CD4-positive, alpha-beta T cell treated with Interleukin-6 for 4 hours (primary cell): ENCODE data around the gene ARR3.
"Not testable (repeated sequence)": the region's sequence is repeated elsewhere in the genome, so short reads cannot be mapped to it uniquely, and the experiment has no call there.

Experiments used
- DNase-seq: peaks from one replicate; pipeline ENCODE4 v3.0.0-alpha.2; 2020; ENCODE audit warnings: mixed read lengths

The ARR3 gene

DNA sequence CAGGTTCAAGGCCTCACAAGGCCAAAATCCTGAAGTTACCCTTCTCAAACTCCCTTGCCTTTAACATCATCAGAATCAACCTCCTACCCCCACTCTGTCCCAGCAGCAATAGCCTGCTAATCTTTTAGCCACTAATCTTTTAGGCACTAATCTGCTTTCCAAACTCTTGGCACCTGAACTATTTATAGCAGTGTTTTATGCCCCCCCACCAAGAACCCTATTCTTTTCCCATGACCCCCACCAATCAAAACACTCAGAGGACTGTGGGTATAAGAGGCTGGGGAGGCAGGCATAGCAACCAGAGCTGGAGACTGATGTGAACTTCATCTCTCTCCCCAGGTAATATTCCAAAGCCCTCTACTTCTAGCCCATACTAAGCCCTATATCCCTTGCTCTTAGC lies at the start of gene ARR3:
Gene ARR3 (plus strand): TSS at position 301 of the 400 bp plus-strand sequence. CDS start 1,052 bp downstream, outside the sequence.
- no peak for DNase-seq

DNA sequence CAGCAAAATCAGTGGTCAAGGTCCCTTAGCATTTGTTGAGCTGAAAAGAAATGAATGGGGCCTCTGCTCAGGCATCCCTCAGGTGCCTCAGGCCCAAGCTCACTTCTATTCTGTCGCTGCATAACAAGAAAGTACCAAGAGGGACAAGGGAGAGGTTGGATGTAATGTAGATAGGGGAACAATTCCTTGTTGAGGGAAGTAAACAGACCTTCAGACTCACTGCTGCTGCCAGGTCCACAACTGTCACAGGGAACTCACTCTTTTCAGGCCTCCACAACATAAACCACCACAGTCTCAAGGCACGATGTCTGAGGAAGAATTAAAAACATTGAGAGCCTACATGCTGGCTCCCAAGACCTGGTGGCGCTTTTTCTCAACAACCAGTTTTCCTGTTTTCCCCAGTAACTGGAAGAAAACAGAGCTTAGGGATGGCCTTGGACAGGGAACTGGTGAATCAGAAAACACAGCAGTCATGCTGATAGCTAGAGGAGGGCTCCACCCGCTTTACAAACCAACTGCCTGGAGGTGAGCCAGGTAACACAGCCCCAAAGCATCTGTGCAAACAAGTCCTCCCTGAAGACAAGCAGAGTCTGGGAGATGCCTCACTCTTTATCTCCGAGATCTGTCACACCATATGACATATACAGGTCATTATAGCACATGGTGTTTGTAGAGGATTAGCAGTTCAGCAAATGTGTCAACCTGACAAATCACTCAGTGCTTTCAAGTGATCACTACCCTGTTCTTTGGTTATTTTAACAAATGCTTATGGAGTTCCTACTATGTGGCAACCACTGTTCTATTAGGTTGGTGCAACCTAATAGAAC lies 48.0 kb upstream of the ARR3 start:
- DNase-seq, result no peak

GRCh38 chrX:70226048-70226447 lies 42.1 kb upstream of the ARR3 start:
- no peak for DNase-seq

DNA sequence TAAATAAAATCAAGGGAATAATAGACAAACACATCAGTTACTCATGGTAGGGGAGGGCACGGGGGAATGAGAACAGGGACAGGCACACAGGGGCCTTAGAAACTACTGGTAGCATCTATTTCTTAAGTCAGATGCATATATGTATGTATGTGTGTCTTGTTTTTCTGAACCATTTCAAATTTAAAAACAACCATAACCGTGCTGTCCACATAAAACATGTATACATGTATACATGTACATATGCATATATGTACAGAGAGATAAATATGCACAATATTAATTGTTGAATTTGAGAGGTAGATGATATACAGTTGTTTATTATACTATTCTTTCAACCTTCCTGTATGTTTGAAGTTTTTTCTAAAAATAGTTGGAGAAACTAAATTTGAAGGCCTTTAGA lies 41.4 kb upstream of the ARR3 start:
- DNase-seq, result no peak

- no peak for DNase-seq
Observed at GRCh38 chrX:70231666-70232065, 36.5 kb upstream of the ARR3 start.

GRCh38 chrX:70234355-70234754 lies 33.8 kb upstream of the ARR3 start, which contains the start of gene AWAT1:
AWAT1 (plus strand) TSS chrX:70234655; CDS start chrX:70234696, 41 bp downstream.
- DNase-seq, result no peak

- no peak for DNase-seq
Observed at GRCh38 chrX:70240751-70241150, 27.4 kb upstream of the ARR3 start.

- no peak for DNase-seq
Observed at GRCh38 chrX:70241501-70241900, 26.6 kb upstream of the ARR3 start.

DNA sequence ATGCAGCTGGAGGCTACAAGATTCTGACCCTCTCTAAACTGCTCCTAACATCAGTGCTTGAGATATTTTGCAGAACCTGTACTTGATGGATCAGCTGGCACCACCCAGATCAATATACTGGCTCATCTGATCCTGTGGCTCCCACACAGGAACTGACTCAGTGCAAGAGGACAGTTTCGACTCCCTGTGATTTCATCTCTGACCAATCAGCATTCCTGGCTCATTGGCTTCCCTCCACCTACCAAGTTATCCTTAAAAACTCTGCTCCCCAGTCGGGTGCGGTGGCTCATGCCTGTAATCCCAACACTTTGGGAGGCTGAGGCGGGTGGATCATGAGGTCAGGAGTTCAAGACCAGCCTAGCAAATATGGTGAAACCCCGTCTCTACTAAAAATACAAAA lies 24.5 kb upstream of the ARR3 start:
- not testable (repeated sequence) for DNase-seq

DNA sequence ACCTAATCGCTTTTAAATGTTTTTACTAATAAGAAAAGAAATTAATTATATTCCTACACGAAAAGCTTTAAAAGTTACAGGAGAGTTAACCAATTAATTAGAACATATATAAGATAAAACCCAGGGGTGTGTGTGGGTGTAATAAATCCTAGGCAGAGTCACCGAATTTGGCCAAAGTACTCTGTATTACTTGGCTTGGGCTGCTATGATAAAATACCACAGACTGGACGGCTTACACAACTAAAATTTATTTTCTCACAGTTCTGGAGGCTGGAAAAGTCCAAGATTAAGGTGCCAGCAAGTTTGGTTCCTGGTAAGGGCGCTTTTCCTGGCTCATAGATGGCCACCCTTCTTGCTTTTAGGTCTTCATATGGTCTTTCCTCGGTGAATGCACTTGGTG lies 23.3 kb upstream of the ARR3 start:
- DNase-seq, result no peak

DNA sequence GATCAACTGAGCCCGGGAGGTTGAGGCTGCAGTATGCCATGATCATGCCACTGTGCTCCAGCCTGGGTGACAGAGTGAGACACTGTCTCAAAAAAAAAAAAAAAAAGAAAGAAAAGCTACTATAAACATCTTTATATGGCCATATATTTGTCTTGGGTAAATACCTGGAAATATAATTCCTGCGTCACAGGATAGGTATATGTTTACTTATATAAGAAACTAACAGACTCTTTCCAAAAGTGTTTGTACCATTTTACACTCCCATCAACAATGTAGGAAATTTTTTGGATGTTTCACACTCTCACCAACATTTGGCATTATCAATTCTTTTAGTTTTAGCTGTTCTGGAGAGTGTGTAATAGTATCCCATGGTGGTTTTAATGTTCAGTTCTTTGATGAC lies 20.9 kb upstream of the ARR3 start:
- no peak for DNase-seq

- DNase-seq, result no peak
Observed at GRCh38 chrX:70252491-70252890, 15.6 kb upstream of the ARR3 start.

GRCh38 chrX:70253377-70254062 lies 14.6 kb upstream of the ARR3 start:
- DNase-seq, result no peak

DNA sequence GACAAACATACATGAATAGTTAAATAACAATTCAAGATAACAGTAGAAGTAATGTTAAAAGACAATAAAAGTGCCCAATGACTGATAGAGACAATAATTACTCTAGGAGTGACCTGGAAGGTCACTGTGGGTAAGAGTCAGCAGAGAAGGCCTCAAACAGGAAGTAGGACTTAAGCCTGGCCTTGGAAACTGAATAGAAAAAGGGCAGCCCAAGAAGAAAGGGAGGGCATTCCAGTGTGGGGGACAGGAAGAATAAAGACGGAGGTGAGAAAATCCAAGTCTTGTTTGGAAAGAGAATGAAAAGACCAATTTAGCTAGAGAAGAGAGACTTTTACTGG lies 14.1 kb upstream of the ARR3 start:
- DNase-seq, result no peak

DNA sequence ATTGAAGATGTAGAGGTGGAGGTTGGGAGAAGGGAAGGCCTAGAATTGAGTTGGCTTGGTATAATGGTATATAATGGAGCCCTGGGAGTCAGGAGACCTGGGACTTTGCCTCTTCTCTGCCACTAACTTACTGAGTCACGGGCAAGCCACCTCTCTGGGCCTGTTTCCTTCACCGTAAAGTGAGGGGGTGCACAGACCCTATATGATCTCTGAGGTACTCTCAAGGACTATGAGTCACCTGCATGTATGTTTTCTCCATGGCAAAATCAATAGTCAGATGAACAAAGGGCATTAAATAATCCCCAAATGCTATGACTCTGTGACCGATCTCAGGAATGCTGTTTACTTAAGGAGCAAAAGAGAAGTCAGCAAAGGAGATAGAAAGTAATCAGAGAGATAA lies 13.2 kb upstream of the ARR3 start:
- no peak for DNase-seq

DNA sequence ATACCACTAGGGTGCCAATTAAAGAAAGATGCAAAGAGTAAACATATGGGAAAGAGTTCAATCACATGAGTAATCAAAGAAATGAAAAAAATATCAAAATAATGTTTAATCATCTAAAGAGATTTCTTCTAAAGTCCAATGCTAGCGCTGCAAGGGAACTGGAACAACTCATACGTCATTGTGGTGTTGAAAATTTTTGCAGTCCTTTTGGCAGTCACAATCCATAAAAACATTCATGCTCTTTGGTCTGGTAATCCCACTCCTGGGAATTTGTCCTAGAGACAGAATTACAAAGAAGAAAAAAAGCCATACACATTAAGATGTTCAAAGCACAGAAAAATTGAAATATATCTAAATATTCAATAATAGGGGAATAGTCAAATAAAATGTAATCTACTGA lies 12.7 kb upstream of the ARR3 start:
- DNase-seq, result no peak

- no peak for DNase-seq
Observed at GRCh38 chrX:70257423-70258288, 10.5 kb upstream of the ARR3 start.

- no peak for DNase-seq
Observed at GRCh38 chrX:70260104-70260503, 8.0 kb upstream of the ARR3 start, which contains the start of gene P2RY4. P2RY4 (minus strand) TSS chrX:70260204; CDS start chrX:70259624, 580 bp downstream.

- DNase-seq, result peak; percentile 26
Observed at GRCh38 chrX:70262952-70263567, 5.1 kb upstream of the ARR3 start.

- no peak for DNase-seq
Observed at GRCh38 chrX:70264784-70265183, 3.4 kb upstream of the ARR3 start.

DNA sequence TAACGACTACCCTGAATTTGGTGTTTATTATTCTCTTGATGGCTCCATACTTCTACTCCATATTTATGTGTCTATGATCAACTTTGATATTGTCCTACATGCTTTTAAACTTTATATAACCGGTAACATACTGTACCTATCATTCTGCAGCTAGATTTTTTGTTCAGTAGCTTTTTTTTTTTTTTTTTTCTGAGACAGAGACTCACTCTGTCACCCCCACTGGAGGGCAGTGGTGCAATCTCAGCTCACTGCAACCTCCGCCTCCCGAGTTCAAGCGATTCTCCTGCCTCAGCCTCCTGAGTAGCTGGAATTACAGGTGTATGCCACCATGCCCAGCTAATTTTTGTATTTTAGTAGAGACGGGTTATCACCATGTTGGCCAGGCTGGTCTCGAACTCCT lies 5.9 kb downstream of the ARR3 start:
- not testable (repeated sequence) for DNase-seq

DNA sequence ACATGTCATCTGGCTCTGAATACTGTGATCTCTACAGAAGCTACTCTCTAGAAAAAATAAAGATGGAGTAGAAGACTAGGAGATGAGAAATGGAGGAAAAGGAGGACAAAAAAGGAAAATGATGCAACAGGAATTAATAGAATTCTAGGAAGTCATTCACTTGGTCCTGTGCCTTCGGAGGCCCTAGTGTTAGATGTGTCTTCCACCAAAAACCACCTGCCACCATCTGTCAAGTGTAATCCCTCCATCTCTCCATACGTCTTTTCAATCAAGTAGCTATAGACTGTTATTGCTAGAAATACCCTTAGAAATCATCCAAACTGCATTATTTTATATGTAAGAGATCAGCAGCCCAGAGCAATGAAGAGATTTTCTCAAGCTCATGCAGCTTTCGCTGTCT lies 10.9 kb downstream of the ARR3 start:
- no peak for DNase-seq

- DNase-seq, result no peak
Observed at GRCh38 chrX:70280573-70280972, 12.4 kb downstream of the ARR3 start.
